Progenitor cell of endocrine pancreas (in vitro differentiated cells): ENCODE results near the gene CPE. TPM values are rescaled to one million over a fixed set of nuclear protein-coding genes. Genes with fewer than 3 reads are reported as not detected.

Source experiments
- DNase-seq: peaks from one replicate; pipeline ENCODE4 v3.0.0; 2021; ENCODE audit warnings: low spot score; ENCODE audit not compliant: unreplicated experiment
- H3K27ac Mint-ChIP-seq: 2 replicates; pipeline ENCODE4 v1.8.0; 2021; ENCODE audit warnings: mild to moderate bottlenecking, moderate library complexity, mixed read lengths
- H3K27me3 Mint-ChIP-seq: 2 replicates; pipeline ENCODE4 v1.8.0; 2021; ENCODE audit warnings: mixed read lengths
- H3K36me3 Mint-ChIP-seq: 2 replicates; pipeline ENCODE4 v1.8.0; 2022; ENCODE audit warnings: mixed read lengths; ENCODE audit not compliant: insufficient read depth
- H3K4me1 Mint-ChIP-seq: 2 replicates; pipeline ENCODE4 v1.8.0; 2021; ENCODE audit warnings: low read depth, mixed read lengths
- H3K4me3 Mint-ChIP-seq: 2 replicates; pipeline ENCODE4 v1.8.0; 2021; ENCODE audit warnings: low read depth, mild to moderate bottlenecking, moderate library complexity, mixed read lengths
- H3K9me3 Mint-ChIP-seq: 2 replicates; pipeline ENCODE4 v1.8.0; 2021; ENCODE audit warnings: low read depth, mixed read lengths
- CTCF ChIP-seq: fragments of 200-600 bp; sonication (generic); IDR thresholded peaks from one replicate; pipeline ENCODE4 v1.5.0; 2021; ENCODE audit warnings: antibody characterized with exemption, mild to moderate bottlenecking; ENCODE audit not compliant: unreplicated experiment
- long read RNA-seq: library from polyadenylated mRNA; unstranded; transcript quantifications from one replicate; pipeline ENCODE4 v2.0.0, GENCODE V29; 2020
- total RNA-seq: library from RNA; stranded (reverse); gene quantifications from 2 replicates; pipeline ENCODE4 v1.2.1, GENCODE V29; 2021

The CPE gene
- 129 and 135 TPM in 2 replicates for total RNA-seq
- long read RNA-seq, transcript CPE-201 (9 exons, 2,421 nt): major isoform, 14 of 27 reads
- long read RNA-seq, partial matches to known transcripts: 11 of 27 reads
- long read RNA-seq, other reads (novel, unspliced or antisense): 2 of 27 reads

- DNase-seq: peak; percentile 82
- no peaks in the 10 kb centered on the region for H3K9me3 Mint-ChIP-seq
- peaks cover 18% of the 10 kb centered on the region for H3K4me1 Mint-ChIP-seq
- H3K4me3 Mint-ChIP-seq: peak within 1 kb of the TSS; percentile 80
- peak within 1 kb of the TSS; percentile 66 for H3K27ac Mint-ChIP-seq
- H3K36me3 Mint-ChIP-seq: no peaks in the 10 kb centered on the region
- peaks cover 8% of the 10 kb centered on the region for H3K27me3 Mint-ChIP-seq
- TF ChIP-seq CTCF: peak; percentile 53
These were observed at the start of gene CPE for GRCh38 chr4:165378745-165379677. CPE (plus strand) TSS chr4:165379008; CDS start chr4:165379222, 214 bp downstream.

DNA sequence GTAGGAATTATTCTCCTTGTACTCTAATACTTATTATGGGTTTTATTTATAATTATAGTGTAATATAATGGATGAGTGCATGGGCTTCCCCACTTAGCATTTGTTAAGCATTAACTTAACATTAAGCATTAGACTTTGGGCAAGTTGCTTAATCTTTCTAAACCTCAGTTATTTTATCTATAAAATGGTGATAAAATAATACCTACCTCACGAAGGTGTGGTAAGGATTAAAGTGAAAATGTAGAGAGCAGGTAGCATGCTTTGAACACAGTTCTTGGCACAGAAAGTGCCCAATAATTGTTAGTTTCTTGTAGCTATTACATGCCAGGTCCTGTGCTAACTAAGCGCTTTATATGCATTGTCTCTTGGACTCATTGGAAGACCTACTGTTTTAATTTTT lies 48.7 kb upstream of the CPE start:
- Mint-ChIP-seq H3K9me3 (peaks cover 4% of the 10 kb centered on the region), H3K27me3 (no peaks in the 10 kb centered on the region), H3K4me3 (peak overlapping the region; percentile 69), H3K27ac (no peak overlapping the region), H3K36me3 (peaks cover 16% of the 10 kb centered on the region), H3K4me1 (peaks cover 40% of the 10 kb centered on the region)
- no peak for DNase-seq
- no peak for TF ChIP-seq CTCF

- peak overlapping the region; percentile 77 for H3K27ac Mint-ChIP-seq
- H3K36me3 Mint-ChIP-seq: peaks cover 15% of the 10 kb centered on the region
- peak overlapping the region; percentile 69 for H3K4me3 Mint-ChIP-seq
These were observed 48.1 kb upstream of the CPE start for GRCh38 chr4:165330666-165331065.

DNA sequence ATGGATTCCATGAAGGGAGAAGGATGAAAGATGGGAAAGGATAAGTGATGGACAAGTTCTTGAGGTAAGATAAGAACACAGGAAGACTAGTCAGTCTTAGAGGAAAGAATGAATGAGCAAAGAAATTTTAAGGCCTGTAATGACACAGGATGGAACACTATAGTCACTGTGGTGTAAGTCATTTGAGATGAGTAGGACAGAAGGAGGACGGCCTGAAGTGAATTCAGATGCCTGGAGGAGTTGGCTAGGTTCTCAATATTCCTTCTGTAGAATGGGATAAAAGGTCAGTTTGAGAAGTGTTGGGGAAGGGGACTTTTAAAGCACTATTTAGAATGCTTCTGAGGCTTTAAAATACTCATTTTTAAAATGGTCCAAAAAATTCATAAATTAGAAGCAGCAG lies 47.4 kb upstream of the CPE start:
- no peaks in the 10 kb centered on the region for H3K27me3 Mint-ChIP-seq
- H3K4me3 Mint-ChIP-seq: peak overlapping the region; percentile 69
- H3K36me3 Mint-ChIP-seq: peaks cover 15% of the 10 kb centered on the region
- H3K9me3 Mint-ChIP-seq: no peaks in the 10 kb centered on the region
- DNase-seq: no peak
- peaks cover 30% of the 10 kb centered on the region for H3K4me1 Mint-ChIP-seq
- no peak for TF ChIP-seq CTCF
- H3K27ac Mint-ChIP-seq: peak overlapping the region; percentile 77

More at GRCh38 chr4:165330666-165331065, 48.1 kb upstream of the CPE start:
- H3K4me1 Mint-ChIP-seq: peaks cover 37% of the 10 kb centered on the region
- DNase-seq: no peak
- no peak for TF ChIP-seq CTCF
- no peaks in the 10 kb centered on the region for H3K27me3 Mint-ChIP-seq
- H3K9me3 Mint-ChIP-seq: peaks cover under 1% of the 10 kb centered on the region

GRCh38 chr4:165331823-165332222 lies 47.0 kb upstream of the CPE start:
- TF ChIP-seq CTCF: no peak
- DNase-seq: no peak

More at GRCh38 chr4:165331823-165332222, 47.0 kb upstream of the CPE start:
- peaks cover 15% of the 10 kb centered on the region for H3K36me3 Mint-ChIP-seq
- no peaks in the 10 kb centered on the region for H3K9me3 Mint-ChIP-seq
- no peaks in the 10 kb centered on the region for H3K27me3 Mint-ChIP-seq
- peaks cover 30% of the 10 kb centered on the region for H3K4me1 Mint-ChIP-seq
- H3K4me3 Mint-ChIP-seq: peak overlapping the region; percentile 69
- peak overlapping the region; percentile 78 for H3K27ac Mint-ChIP-seq
